ENCODE results near the gene ADD1. TPM values are rescaled to one million over a fixed set of nuclear protein-coding genes. Genes with fewer than 3 reads are reported as not detected.

ADD1 gene
- total RNA-seq, 1 donor from 2014 or later: 235 TPM

- H3K27me3 Mint-ChIP-seq: no peaks in the 10 kb centered on the region
- H3K4me3 Mint-ChIP-seq: peak overlapping the region; percentile 87
- peak overlapping the region; percentile 94 for H3K27ac Mint-ChIP-seq
- no peak for DNase-seq (ENCODE audit: extremely low spot score, unreplicated experiment)
- H3K9me3 Mint-ChIP-seq: no peaks in the 10 kb centered on the region
- TF ChIP-seq, protein P1, sequence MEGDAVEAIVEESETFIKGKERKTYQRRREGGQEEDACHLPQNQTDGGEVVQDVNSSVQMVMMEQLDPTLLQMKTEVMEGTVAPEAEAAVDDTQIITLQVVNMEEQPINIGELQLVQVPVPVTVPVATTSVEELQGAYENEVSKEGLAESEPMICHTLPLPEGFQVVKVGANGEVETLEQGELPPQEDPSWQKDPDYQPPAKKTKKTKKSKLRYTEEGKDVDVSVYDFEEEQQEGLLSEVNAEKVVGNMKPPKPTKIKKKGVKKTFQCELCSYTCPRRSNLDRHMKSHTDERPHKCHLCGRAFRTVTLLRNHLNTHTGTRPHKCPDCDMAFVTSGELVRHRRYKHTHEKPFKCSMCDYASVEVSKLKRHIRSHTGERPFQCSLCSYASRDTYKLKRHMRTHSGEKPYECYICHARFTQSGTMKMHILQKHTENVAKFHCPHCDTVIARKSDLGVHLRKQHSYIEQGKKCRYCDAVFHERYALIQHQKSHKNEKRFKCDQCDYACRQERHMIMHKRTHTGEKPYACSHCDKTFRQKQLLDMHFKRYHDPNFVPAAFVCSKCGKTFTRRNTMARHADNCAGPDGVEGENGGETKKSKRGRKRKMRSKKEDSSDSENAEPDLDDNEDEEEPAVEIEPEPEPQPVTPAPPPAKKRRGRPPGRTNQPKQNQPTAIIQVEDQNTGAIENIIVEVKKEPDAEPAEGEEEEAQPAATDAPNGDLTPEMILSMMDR (conservative IDR thresholded peaks at IDR 0.05): no peak
- H3K36me3 Mint-ChIP-seq: peaks cover 9% of the 10 kb centered on the region
- peaks cover 22% of the 10 kb centered on the region for H3K4me1 Mint-ChIP-seq (ENCODE audit: unreplicated experiment)
These were observed 89.4 kb downstream of the ADD1 start for GRCh38 chr4:2932951-2933565.

DNA sequence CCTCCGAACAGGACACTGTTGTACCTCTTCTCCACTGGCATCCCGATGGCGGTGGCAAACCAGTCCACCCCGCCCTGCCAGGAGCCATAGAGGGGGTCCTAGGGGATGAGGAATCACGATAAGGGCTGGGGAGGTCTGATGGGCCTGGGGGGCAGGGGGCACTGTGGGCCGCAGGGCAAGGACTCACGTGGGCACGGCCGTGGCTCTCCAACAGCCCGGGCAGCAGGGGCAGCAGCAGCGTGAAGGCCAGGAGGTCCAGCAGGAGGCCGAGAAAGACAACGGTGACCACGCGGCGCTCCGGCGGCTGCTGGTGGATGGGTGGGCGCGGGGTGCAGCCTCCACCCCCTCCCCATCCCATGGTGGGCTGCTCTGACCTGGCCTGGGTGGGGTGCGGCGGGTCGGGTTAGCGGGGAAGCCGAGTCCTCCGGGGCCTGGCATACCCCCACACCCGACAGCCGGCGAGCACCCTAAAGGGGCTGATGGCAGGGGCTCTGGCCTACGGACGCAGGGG is 90.0 kb downstream of the ADD1 start:
- no peak for DNase-seq (ENCODE audit: extremely low spot score, unreplicated experiment)

DNA sequence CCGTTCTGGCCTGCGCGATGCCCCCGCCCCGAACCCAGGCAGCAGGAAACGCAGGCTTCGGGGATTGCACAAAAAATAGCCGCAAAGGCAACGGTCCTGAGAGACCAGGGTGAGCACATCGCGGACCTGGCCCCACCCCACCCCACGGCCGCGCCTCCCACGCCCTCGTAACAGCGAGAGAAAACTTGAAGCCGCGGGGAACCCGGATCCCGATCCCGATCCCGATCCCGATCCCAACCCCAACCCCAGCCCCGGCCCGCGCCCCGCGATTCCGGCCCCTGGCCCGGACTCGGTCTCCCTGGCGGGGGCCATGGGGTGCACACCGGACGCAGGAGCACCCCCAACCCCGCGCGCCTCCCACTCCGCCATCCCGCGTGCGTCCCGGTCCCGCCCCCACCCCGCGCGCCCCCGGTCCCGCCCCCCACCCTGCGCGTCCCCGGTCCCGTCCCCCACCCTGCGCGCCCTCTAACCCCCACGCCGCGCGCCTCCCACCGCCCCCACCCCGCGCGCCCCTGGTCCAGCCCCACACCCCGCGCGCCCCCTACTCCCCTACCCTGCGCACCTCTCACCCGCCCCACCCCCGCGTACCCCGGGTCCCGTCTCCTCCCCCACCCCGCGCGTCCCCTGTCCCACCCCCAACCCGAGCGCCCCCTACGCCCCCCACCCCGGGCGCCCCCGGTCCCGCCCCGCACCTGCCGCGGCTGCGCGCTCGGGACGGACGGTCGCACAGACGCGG is 90.6 kb downstream of the ADD1 start:
- Mint-ChIP-seq H3K27ac (no peak overlapping the region), H3K36me3 (peaks cover 3% of the 10 kb centered on the region), H3K9me3 (no peaks in the 10 kb centered on the region), H3K27me3 (no peaks in the 10 kb centered on the region), H3K4me3 (peak overlapping the region; percentile 90), H3K4me1 (ENCODE audit: unreplicated experiment) (peaks cover 22% of the 10 kb centered on the region)
- DNase-seq (ENCODE audit: extremely low spot score, unreplicated experiment): no peak
- TF ChIP-seq, protein P1 (conservative IDR thresholded peaks at IDR 0.05): no peak

More for the DNA sequence above, 90.0 kb downstream of the ADD1 start:
- Mint-ChIP-seq H3K9me3 (no peaks in the 10 kb centered on the region), H3K27me3 (no peaks in the 10 kb centered on the region), H3K4me1 (ENCODE audit: unreplicated experiment) (peaks cover 22% of the 10 kb centered on the region), H3K4me3 (peak overlapping the region; percentile 87), H3K36me3 (peaks cover 8% of the 10 kb centered on the region), H3K27ac (peak overlapping the region; percentile 94)
- TF ChIP-seq, protein P1 (conservative IDR thresholded peaks at IDR 0.05): no peak

GRCh38 chr4:2934813-2935761 is 91.4 kb downstream of the ADD1 start:
- TF ChIP-seq, protein P1 (conservative IDR thresholded peaks at IDR 0.05): peak; percentile 34
- peak; percentile 97 for DNase-seq (ENCODE audit: extremely low spot score, unreplicated experiment)
- Mint-ChIP-seq H3K4me3 (peak overlapping the region; percentile 90), H3K9me3 (no peaks in the 10 kb centered on the region), H3K4me1 (ENCODE audit: unreplicated experiment) (peaks cover 22% of the 10 kb centered on the region), H3K36me3 (peaks cover 3% of the 10 kb centered on the region), H3K27me3 (no peaks in the 10 kb centered on the region), H3K27ac (peak overlapping the region; percentile 93)

Data from type B pancreatic cell (in vitro differentiated cells).